Amniotic epithelial cell (primary cell): ENCODE data around the gene MOK.

Experiments used
- DNase-seq: peaks from one replicate; pipeline ENCODE4 v3.0.0-alpha.2; 2010; ENCODE audit warnings: low read depth

MOK gene

DNA sequence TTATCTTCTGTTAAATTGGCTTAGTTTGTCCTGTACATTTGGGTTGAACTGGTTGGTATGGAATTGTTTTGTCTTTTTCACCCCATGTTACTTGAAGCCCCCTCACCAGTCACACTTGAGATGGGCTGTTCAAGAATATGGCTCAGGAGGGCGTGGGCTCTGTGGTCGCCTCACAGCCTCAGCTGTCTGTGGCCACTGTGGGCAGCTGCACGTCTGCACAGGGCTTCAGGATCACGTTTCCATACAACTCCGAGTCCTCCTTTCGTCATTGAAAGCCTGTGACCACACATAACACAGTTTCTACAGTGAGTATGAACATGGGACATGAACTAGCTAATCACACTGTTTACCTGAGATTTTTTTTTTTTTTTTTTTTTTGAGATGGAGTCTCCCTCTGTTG is 81.3 kb downstream of the MOK start:
- DNase-seq = no peak

DNA sequence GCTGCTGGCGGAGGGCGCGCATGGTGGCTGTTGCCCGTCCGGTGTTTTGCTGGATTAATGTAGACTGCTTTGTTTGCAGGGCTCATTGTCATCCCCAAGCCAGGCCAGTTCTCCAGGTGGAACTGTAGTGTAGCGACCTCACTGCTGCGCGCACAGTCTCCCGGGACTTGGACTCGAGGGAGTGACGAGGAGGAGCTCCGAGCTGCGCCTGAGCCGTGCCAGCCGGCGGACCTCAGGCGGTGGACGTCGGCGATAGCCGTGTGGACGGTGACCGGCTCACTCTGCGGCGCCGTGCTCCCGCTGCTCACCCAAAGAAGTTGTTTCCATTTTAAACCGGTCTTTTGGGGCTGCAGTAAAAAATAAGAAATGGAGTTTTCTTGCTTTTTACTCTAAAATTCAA is 82.2 kb downstream of the MOK start:
- no peak for DNase-seq

DNA sequence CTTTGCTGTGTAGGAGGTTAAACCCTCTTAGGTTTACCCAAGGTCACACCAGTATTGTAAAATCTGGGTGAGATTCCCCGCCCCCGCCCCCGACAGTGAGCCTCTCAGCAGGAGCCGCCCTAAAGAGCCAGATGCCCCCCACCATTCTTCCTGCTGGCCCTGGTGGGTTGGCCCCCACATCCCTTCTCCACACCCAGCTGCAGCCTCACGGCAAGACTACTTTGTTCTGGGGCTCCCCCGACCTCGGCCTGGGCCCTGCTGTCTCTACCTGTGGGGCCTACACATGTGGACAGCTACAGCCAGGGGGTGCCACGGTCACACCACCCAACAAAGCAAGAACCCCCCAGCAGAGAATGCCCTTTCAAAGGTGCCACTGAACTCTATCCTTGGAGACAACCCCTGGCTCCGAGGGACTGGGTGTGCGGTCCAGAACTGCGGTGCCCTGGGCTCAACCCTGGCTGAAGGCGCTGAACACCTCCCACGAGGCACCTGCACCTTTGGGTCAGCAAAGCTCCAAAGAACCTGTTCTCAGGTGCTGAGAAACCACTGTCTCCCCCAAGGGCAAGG is 82.9 kb downstream of the MOK start:
- no peak for DNase-seq

DNA sequence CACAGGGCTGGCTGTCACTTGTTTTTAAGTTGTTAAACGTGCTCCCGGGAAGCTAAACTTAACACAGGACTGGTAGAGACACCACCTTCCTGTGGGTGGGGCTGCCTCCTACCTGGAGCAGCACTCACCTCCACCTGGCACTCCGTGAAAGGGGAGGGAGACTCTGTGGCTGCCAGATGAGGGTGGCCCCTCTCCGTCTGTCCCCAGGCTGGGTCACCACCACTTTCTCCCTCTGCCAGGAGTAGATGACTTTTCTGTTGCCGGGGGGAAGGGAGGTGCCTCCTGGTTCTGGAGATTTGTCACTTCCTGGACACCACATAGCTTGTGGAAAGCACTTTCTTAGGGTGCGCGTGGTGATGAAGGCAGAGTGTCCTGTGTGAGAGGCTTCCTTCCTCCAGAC is 83.9 kb downstream of the MOK start:
- DNase-seq = no peak

DNA sequence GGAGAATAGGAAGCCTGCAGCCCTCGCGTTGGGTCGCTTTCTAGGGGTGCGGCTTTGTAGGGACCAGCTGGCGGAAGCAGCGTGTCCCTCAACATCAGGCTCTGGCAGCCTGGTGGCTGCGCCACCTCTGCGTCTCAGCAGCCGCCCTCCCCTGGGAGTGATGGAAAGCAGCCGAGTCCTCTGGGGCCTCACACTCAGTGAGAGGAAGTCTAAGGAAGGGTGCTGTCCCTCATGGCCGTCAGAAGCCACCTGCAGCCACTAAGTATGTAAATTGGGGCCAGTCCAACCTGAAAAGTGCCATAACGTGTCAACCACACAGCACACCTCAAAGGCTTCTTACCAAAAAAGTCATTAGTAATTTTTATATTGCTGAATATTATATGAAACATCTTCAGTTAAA is 84.9 kb downstream of the MOK start:
- DNase-seq = no peak

DNA sequence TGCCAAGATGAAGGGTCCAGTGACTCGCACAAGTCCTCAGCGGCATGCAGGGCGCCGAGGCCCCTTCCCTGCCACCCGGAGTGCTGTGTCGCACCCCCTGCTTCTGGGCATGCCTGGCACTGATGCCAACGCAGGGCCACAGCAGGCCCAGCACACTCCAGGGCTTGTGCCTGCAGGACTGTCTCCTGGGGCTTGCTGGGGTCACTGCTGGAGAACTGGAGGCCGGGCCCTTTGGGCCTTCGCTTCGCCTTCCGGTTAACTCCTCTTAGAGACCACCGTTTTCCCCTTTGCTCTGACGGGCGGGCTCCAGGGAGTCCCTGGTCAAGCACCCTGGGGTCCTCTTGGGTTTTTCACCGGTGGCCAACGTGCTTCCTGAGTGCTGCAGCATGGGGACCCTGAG is 85.6 kb downstream of the MOK start:
- no peak for DNase-seq

DNA sequence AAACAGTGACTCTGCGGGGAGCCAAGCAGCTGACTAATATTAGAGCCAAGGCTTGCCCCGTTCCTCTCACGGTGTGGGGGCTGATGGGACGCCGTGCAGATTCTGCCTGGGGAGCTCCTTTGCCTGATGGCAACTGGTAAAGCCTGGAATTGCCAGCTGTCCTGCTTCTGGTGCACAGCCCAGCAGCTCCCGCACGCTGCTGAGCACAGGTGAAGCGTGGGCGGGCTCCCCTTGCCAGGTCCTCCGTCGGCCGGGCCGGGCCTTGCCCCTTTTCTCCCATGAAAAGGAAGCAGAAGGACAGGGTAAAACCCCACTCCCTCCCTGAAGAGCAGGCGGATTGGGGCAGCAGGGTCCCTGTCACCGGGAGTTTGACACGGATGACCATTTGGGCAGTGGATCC is 86.3 kb downstream of the MOK start:
- no peak for DNase-seq

DNA sequence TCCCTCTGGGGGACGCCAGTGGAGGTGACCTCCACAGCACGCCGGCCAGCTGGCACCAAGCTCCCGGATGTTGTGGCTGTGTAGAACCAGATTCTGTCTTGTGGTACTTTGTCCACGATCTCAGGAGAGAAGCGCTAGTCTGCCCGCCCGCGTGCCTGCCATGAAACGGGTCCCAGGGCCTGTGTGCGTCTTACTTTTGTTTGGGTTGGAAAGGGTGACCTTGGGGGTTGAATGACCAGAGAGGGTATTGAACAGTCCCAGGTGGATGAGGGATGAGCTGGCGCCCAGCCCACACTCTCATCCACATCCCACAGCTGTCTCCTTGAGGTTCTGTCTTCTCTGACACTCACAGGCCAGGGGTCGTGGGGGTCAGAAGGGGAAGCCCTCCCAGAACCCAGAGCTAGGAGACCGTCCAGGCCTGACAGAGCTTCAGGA is 87.0 kb downstream of the MOK start:
- DNase-seq = no peak

DNA sequence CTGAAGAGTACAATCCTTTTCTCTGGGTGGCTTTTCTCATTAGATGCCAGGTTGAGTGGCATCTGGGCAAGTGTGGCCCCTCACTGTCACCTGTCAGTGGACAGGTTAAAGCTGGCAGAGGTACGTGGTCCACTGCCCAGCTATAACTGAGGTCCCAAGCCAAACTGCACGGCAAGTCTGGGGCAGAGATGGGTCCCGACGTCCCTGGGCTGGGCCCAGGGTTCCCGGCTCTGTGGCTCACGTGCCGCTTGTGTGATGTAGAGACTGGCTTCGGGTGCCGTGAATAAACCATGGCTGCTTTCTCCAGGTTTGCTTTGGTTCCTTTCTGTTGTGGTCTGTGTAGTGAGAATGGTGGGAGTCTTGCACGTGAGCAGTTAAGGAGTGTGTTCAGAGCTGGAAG is 87.6 kb downstream of the MOK start:
- DNase-seq = no peak

DNA sequence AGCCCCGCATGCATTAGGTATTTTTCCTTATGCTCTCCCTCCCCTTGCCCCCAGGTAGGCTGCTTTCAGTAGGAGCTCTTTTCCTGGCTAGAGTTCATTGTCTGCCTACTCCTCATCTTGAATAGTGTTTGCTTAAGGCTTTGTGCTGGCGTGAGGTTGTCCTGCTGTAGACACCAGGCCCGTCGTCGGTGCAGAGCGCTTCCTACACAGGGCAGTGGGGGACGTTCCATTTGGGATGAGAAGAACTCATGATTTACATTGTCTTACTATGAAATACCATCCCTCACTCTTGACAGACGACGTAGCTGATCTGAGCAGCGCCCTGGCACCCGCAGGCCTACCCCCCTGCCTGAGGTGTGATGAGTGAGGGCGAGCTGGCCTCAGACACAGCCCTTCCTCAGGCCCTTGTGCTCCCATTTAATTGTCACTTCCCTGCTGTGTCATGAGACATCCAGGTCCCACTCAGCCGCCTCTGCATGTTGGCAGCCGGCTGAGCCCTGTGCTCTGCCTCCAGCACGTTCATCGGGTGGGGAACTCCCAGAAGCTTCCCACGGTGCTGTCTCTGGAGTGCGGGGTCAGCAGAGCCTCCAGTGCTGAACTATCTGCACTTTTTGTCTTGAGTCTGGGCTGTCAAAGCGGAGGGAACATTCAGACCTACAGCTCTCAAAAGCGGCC is 89.3 kb downstream of the MOK start:
- no peak for DNase-seq

DNA sequence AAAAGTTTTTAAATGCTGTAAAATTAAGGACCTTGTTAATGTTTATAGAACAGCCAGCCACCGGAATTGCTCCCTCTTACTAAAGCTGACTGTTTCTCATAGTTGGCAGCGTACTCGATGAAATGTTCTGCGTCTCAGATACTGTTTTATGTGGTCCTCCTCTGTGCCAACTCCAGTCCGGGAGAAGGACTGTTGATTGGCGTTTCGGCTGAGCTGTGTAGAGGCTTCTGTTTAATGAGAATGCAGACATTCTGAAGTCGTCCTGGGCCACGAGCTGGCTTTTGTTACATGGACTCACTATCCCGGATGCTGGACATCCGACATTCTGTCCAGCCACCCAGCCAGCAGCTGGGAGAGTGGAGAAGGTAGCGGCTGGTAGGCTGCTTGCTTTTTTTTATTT is 89.9 kb downstream of the MOK start:
- no peak for DNase-seq

DNA sequence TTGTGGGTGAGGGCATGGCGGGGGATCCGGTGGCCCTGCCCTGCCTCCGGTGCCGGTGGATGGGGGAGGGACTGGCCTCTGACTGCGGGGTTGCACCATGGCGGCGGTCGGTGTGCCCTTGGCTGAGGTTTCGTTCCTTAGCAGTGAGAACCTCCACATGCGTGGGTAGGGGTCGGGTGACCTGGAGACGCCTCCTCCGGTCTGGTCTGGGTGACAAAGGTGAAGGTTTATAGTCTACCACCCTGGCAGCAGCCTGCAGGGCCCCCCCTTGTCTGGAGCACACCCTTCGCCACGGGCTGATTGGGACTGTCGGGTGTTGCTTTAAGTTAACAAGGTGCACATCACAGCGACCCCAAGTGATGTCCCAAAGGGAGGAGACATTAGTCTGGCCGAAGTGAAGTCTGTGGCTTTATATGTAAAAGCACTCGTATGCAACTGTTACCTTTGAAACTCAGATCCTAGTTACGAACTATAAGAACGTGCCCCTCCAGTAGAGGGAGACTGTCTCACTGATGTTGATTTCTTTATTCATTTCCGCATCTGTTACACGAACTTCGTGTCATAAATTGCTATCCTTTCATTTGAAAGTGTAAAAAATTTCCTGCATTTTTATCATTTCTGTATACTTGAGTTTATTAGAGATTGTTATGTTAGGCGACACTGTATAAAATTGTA is 90.8 kb downstream of the MOK start:
- no peak for DNase-seq

DNA sequence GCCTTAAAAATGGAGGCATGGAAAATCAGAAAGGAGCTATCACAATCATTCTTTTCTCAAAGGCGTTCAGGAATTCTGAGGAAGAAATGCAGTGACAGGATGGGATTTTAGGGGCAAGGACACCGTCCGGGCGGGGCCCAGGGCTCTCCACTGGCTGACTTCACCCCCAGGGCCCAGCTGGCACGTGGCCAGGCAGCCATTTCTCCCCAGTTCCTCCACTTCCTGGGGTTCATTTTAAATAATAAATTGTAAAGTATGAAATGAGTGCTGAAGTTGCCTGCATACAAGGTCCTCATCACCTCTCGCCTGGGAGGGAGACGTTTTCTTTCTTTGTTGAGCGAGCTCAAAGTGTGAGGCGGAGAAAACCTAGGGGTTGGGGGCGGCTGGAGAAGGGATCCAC is 91.5 kb downstream of the MOK start:
- no peak for DNase-seq

DNA sequence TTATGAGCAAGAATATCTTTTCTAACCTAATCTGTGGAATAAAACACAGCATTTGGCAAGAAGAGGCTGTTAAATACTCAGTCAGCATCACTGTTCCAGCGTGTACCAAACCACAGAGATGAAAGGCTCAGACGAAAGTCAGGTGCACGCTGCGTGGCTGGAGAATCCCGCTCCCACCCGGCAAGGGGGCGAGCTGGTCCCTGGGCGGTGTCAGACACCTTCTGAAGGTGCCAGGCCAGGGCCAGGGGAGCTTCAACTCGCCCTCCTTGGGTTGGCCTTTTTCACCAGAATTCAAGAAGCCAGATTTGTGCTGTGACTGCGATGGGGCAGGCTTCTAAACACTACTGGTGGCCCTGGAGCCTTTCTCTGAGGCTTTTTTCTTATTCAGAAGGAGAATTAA is 92.1 kb downstream of the MOK start:
- DNase-seq = no peak

DNA sequence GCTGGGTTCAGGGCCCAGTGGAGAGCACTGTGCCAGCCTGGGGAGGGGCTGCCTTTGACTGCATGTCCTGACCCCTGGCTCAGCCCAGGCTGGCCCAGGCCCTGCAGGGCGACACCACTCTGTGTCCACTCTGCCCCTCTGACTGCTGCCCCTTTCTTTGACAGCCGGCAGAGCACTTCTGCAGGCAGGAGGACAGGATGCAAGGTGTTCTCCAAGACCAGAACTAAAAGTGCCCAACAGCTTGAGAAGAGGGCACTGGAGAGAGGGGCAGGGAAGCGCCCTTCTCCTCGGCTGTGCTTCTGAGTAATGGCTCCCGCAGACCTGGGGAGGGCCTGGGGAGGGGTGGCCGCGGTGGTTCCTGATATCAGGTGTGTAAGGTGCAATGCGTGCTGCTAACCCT is 92.6 kb downstream of the MOK start:
- DNase-seq = no peak

DNA sequence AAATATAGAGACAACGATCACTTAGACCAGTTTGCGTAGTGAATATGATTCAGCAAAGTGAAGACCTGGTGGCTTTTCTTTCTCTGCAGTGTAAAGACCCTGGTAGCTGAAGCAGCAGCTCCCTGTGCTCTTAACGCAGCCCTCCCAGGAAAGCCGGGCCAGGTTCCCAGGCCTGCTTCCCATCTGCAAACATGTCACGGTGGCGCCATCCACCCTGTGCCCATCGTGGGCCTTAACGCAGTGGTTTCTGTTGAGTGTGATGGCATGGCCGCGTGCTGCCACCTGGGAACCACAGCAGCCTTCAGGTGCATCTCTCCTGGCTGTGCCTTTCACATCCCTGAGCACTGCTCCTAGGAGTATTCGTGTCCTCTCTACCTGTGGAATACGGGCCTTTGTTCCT is 93.7 kb downstream of the MOK start:
- DNase-seq = no peak

DNA sequence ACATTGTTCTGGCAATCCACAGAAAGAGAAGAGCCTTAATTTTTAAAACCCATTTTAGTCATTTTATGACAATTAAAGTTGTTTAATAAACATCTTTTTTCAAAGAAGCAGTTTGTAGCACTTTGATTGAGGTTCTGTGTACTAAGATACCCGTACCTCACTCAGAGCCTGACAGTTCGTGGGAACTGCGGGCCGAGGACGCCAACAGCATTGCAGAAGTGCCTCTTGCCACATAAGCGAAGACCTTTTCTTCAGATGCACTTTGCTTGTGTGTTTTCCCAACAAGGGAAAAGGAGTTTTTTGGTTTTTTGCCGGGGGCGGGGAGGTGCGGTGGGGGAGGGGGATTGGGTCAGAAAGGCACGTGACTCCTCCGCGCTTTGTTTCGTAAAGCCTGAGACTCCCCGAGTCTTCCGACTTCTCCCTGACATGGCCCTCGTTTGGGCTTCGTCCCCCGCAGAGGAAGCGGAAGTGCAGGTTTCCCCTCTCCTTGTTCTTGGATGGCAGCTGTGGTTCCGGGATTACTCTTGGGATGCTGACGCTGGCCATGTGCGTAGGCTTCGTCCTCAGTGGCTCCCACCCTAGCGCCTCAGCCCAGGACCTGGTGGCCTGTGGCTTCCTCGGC is 94.4 kb downstream of the MOK start:
- no peak for DNase-seq

DNA sequence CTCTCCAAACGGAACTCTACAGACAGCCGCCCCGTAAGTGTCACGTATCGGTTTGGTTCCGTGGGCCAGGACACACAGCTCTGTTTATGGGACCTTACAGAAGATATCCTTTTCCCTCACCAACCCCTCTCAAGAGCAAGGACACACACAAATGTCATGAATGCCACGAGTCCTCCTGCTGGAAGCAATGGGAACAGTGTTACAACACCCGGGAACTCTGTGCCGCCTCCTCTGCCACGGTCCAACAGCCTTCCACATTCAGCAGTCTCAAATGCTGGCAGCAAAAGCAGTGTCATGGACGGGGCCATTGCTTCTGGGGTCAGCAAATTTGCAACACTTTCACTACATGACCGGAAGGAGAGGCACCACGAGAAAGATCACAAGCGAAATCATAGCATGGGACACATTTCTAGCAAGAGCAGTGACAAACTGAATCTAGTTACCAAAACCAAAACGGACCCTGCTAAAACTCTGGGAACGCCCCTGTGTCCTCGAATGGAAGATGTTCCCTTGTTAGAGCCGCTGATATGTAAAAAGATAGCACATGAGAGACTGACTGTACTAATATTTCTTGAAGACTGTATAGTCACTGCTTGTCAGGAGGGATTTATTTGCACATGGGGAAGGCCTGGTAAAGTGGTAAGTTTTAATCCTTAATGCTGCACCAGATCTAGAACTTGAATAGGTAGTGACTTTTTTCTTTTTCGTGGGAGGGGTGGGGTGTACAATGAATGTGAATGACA is 95.6 kb downstream of the MOK start:
- peak; percentile 14 for DNase-seq

DNA sequence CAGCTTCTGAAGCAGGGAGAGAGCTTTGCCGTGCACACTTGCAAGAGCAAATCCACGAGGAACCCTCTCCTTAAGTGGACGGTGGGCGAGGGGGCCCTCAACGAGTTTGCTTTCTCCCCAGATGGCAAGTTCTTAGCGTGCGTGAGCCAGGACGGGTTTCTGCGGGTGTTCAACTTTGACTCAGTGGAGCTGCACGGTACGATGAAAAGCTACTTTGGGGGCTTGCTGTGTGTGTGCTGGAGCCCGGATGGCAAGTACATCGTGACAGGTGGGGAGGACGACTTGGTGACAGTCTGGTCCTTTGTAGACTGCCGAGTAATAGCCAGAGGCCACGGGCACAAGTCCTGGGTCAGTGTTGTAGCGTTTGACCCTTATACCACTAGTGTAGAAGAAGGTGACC is 96.2 kb downstream of the MOK start:
- no peak for DNase-seq

DNA sequence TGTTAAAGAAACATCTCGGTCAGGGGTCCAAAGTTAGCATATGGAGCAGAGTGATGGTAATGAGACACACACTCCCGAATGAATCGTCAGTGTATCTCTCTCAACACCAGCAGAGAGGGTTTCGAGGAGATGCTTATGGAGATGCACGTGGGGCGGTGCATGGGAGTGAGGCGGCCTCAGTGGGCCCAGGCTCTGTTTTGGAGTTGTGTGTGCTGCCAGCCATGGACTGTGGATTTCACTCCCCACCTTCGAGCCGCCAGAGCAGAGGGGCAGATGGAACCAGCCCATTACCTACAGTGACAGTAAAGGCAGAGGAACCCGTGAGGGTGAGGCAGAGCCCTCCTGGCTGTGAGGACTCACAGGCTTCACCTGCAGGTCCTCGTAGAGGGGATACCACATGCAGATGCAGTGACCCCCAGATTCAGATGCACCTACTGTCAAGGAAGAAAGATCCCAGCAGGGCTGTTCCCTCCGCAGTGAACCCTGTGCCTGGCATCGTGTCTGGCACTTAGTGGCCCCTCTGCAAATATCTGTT is 97.1 kb downstream of the MOK start:
- no peak for DNase-seq

DNA sequence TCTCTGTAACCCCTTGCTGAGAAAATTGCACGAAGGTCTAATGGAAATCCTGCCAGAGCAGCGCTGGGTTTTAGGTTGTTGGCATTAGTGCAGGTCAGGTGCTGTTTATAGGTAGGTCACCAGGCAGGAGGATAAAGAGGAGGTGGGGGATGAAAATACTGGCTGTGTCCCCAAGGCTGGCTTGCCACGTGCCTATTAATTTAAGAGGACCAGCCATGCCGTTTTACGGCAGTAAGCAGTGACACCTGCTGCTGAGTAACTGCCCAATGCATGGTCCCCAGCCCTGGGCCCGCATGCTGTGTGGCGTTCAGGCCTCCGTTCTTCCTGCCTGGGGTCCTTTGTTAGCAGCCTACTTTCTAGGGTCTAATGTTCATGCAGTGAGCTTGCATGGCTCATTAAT is 98.0 kb downstream of the MOK start:
- no peak for DNase-seq

DNA sequence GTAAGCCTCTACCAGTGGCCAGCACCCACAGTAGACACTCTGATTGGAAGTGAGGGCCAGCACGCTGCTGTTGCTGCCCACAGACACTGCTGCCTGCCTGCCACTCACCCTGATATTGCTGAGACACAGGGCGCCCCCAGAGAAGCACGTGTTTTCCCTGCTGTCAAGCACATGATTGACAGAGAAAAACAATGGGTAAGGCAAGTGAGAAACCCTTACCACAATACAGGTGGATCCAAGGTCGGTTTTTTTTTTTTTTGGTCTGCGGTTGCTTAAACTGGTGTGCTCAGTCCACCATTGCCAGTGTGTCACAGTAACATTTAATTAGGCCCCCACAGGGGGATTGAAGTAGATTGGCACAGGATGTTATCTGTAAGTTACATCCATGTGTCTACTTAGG is 99.4 kb downstream of the MOK start:
- no peak for DNase-seq
